ENCODE measurements around the gene KRT1.

DNA sequence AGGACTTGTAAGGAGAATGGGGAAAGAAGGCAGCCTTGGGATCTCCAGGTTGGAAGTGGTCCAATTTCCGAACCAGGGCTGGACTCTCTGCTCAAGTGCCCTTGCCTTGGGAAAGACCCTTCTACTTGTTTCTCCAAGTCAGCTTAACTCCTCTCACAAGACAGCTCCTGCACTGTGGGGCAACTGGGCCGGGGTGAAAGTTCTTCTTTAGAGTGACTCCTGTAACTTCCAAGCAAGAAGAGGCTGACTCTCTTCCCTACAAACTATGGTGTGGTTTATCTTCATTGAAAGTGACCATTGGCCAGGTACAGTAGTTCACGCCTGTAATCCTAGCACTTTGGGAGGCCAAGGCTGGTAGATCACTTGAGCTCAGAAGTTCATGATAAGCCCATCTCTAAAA, 13.7 kb downstream of the KRT1 start:
- TF ChIP-seq, protein P1, sequence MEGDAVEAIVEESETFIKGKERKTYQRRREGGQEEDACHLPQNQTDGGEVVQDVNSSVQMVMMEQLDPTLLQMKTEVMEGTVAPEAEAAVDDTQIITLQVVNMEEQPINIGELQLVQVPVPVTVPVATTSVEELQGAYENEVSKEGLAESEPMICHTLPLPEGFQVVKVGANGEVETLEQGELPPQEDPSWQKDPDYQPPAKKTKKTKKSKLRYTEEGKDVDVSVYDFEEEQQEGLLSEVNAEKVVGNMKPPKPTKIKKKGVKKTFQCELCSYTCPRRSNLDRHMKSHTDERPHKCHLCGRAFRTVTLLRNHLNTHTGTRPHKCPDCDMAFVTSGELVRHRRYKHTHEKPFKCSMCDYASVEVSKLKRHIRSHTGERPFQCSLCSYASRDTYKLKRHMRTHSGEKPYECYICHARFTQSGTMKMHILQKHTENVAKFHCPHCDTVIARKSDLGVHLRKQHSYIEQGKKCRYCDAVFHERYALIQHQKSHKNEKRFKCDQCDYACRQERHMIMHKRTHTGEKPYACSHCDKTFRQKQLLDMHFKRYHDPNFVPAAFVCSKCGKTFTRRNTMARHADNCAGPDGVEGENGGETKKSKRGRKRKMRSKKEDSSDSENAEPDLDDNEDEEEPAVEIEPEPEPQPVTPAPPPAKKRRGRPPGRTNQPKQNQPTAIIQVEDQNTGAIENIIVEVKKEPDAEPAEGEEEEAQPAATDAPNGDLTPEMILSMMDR (IDR thresholded peaks at IDR 0.05; ENCODE audit: low read length) = no peak
- TF ChIP-seq EZH2 (optimal IDR thresholded peaks at IDR 0.05; ENCODE audit: low read depth, low read length) = no peak
